K562 (cell line): ENCODE measurements around the gene SKIC3.

Experiments used
- CHD2 ChIP-seq: IDR thresholded peaks from 2 replicates; pipeline ENCODE4 v1.6.1; 2011; ENCODE audit warnings: low read depth, low read length
- CXXC5 ChIP-seq: fragments of 250-450 bp; sonication (Bioruptor Pico); IDR thresholded peaks from 2 replicates; pipeline ENCODE4 v1.8.0; 2022; ENCODE audit warnings: inconsistent platforms, mild to moderate bottlenecking, moderate library complexity
- HNRNPH1 ChIP-seq: fragments of 200-400 bp; formaldehyde crosslinking; optimal IDR thresholded peaks from 2 replicates; pipeline ENCODE3; 2017; ENCODE audit warnings: low read depth, mild to moderate bottlenecking, low read length, moderate library complexity
- MYC ChIP-seq, 2 experiments: fragments of 250-450 bp in 1 of 2; sonication (Bioruptor Pico) in 1 of 2; IDR thresholded peaks; 2 replicates each; pipeline versions ENCODE4 v1.5.1 to v1.6.1; 2012 to 2021; ENCODE audit warnings: low read depth in 2 of 2, borderline replicate concordance in 1 of 2, improper control_type of control experiment in 1 of 2, low read length in 1 of 2, mild to moderate bottlenecking in 1 of 2, moderate library complexity in 1 of 2
- ZNF316 ChIP-seq: fragments of 450-650 bp; IDR thresholded peaks from 2 replicates; pipeline ENCODE4 v1.6.1; 2016

- TF ChIP-seq ZNF316 (no peak), MYC (IDR thresholded peaks at IDR 0.05; ENCODE audit: low read depth, low read length) (no peak), MYC (CRISPR knock-in tag; IDR thresholded peaks at IDR 0.05; ENCODE audit: borderline replicate concordance, low read depth) (no peak), CHD2 (no peak), CXXC5 (CRISPR knock-in tag) (no peak), HNRNPH1 (no peak)
Observed at GRCh38 chr5:95531491-95531890, 23.3 kb downstream of the SKIC3 start.
